Measurements from ENCODE around the gene ARAP1. TPM values are rescaled to one million over a fixed set of nuclear protein-coding genes. Genes with fewer than 3 reads are reported as not detected.

ARAP1 gene
- total and polyA plus RNA-seq, 8 donors: 21.5 to 73.5 (median 37.9) TPM

DNA sequence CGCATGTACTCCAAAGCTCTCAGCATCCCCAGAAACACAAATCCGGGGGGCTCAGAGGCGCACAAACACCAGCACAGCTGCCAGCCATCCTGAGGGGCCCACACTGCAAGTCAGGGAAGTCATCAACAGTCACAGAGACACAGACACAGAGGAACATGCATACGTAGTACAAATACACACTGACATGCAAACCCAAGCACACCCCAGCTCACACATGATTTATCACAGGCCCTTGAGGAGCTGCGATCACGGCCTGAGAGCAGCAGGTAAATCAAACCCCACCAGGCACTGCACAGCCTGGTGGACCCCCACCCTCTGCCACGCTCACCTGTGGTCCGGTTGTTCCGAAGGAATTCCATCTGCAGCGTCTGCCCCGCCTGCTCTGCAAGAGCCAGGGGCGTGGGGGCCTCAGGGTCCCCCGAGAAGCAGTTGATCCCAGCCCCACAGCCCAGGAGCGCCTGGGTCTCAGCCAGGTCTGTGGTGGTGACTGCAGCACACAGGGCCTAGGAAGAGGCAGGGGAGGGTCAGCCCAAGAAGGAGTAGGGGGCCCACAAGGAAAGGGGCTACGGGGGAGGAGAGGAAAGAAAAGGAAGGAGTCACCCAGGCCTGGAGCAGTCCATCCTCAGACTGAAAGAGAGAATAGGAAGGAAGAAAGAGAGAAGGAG is 49.5 kb downstream of the ARAP1 start:
- TF ChIP-seq, protein P1, sequence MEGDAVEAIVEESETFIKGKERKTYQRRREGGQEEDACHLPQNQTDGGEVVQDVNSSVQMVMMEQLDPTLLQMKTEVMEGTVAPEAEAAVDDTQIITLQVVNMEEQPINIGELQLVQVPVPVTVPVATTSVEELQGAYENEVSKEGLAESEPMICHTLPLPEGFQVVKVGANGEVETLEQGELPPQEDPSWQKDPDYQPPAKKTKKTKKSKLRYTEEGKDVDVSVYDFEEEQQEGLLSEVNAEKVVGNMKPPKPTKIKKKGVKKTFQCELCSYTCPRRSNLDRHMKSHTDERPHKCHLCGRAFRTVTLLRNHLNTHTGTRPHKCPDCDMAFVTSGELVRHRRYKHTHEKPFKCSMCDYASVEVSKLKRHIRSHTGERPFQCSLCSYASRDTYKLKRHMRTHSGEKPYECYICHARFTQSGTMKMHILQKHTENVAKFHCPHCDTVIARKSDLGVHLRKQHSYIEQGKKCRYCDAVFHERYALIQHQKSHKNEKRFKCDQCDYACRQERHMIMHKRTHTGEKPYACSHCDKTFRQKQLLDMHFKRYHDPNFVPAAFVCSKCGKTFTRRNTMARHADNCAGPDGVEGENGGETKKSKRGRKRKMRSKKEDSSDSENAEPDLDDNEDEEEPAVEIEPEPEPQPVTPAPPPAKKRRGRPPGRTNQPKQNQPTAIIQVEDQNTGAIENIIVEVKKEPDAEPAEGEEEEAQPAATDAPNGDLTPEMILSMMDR (IDR thresholded peaks at IDR 0.05): no peak
- DNase-seq (no peak), ATAC-seq (no peak), FAIRE-seq (no peak)
- no peaks in the 10 kb centered on the region for H3K27me3 ChIP-seq
- H3K36me3 ChIP-seq: peaks cover 5 to 74% (median 18%) of the 10 kb centered on the region in 3 donors
- no peaks in the 10 kb centered on the region for H3K9me3 ChIP-seq
- no peaks in the 10 kb centered on the region for H3K4me1 ChIP-seq
- intact Hi-C loops (cut with DNase I): no loop called here
- WGBS, 2 donors: 87 to 88% methylated on average over 15 of the region's 15 CpGs
- H3K4me3 ChIP-seq: no peak overlapping the region
- H3K27ac ChIP-seq: no peak overlapping the region

DNA sequence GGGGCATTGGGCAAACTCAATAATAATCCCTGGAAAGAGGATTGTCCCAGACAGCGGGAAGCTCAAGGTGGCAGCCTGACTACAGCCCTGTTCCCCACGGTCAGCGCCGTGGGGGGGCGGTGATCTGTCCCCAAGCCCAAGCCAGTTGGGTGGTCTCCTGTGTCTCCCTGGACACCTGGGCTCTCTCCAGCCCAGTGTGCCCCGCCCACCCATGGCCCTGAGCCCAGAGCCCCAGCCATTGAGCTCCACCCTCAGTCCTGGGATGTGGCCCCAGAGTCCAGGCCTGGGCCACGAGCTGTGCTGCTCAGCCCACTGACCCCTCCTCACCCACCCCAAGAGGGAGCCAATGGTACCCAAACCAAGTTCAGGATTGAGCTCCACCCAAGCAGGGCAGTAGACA is 50.1 kb downstream of the ARAP1 start:
- DNase-seq (no peak), FAIRE-seq (no peak), ATAC-seq (no peak)
- WGBS, 2 donors: 88 to 95% methylated on average over 7 of the region's 7 CpGs
- no peak overlapping the region for H3K4me3 ChIP-seq
- H3K9me3 ChIP-seq: no peaks in the 10 kb centered on the region
- H3K27me3 ChIP-seq: no peaks in the 10 kb centered on the region
- intact Hi-C loops (cut with DNase I): no loop called here
- no peak overlapping the region for H3K27ac ChIP-seq
- H3K4me1 ChIP-seq: no peaks in the 10 kb centered on the region
- TF ChIP-seq, protein P1 (IDR thresholded peaks at IDR 0.05): no peak
- peaks cover 5 to 76% (median 19%) of the 10 kb centered on the region in 3 donors for H3K36me3 ChIP-seq

DNA sequence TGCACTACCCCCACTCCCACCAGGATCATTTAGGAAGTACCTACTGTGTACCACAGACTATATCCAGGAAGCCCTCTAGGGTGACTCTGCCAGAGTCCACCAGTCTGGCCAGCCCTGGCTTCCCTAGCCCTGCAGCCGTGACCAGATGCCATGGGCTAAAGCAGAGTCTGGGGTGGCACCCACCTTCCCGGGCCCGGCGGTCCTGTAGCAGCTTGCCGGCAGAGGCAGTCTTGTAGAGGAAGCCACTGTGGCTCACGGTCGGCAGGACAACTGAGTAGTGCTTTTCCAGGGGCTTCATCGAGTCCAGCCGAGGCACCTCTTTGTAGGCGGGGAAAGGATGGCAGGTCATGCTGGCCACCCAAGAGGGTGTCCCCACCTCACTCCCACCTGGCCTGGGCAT is 50.7 kb downstream of the ARAP1 start:
- FAIRE-seq: no peak
- 94 to 95% methylated on average over 10 of the region's 10 CpGs for WGBS, 2 donors
- Histone ChIP-seq H3K4me1 (no peaks in the 10 kb centered on the region), H3K36me3 (peaks cover 2 to 75% (median 19%) of the 10 kb centered on the region in 3 donors), H3K9me3 (no peaks in the 10 kb centered on the region), H3K27ac (no peak overlapping the region), H3K4me3 (no peak overlapping the region), H3K27me3 (no peaks in the 10 kb centered on the region)
- ATAC-seq: no peak
- intact Hi-C loops (cut with DNase I): no loop called here
- DNase-seq: no peak
- TF ChIP-seq, protein P1 (IDR thresholded peaks at IDR 0.05): no peak

DNA sequence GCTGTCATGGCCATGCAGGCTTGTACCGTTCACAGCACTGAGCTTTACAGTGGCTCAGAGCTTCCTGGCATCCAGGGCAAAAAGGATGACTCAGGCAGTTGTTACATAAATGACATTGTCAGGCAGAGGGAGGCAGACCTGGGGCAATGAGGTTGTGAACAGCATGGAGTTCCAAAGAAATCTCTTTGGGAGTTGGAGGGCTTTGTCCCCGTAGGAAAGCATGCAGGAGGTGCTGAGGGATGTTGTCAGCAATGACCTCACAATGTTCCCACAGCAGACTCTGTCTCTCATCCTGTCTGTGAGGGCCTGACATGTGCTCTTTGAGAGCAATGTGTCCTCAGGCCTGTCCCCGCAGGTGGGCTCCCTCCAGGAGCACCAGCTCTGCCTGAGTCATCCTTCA is 52.1 kb downstream of the ARAP1 start:
- TF ChIP-seq, protein P1 (IDR thresholded peaks at IDR 0.05): no peak
- DNase-seq: no peak
- no peaks in the 10 kb centered on the region for H3K27me3 ChIP-seq
- ATAC-seq: no peak
- WGBS, 2 donors: 81 to 86% methylated on average over 3 of the region's 3 CpGs
- no peaks in the 10 kb centered on the region for H3K9me3 ChIP-seq
- no peak overlapping the region for H3K27ac ChIP-seq
- no peak overlapping the region for H3K4me3 ChIP-seq
- peaks cover 5 to 76% (median 29%) of the 10 kb centered on the region in 3 donors for H3K36me3 ChIP-seq
- no peak for FAIRE-seq
- intact Hi-C loops (cut with DNase I): no loop called here
- H3K4me1 ChIP-seq: no peaks in the 10 kb centered on the region

DNA sequence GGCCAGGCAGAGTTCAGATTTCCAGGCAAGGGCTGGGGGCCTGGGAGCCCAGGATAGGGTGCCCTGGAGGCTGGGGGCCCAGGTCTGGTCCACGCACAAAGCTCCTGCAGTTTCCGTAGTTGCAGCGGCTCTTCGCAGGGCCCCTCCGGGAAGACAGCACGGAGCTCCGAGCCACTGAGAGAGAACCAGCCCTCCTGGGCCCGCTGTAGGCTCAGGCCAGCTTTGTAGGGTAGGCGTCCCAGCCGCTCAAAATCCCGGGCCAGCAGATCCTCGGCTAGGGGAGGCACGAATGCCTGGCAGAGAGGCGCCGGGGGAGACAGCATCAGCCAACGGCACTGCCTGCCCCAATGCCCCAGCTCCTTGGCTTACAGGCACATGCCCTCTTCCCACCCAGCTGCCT is 54.4 kb downstream of the ARAP1 start:
- H3K4me1 ChIP-seq: no peaks in the 10 kb centered on the region
- H3K27me3 ChIP-seq: no peaks in the 10 kb centered on the region
- H3K36me3 ChIP-seq: peaks cover 8 to 79% (median 40%) of the 10 kb centered on the region in 3 donors
- ATAC-seq (no peak), DNase-seq (peak in 1 of 6 donors; percentile 56), FAIRE-seq (no peak)
- no peaks in the 10 kb centered on the region for H3K9me3 ChIP-seq
- TF ChIP-seq, protein P1 (IDR thresholded peaks at IDR 0.05): no peak
- intact Hi-C loops (cut with DNase I): no loop called here
- H3K4me3 ChIP-seq: no peak overlapping the region
- 91 to 96% methylated on average over 16 of the region's 16 CpGs for WGBS, 2 donors
- H3K27ac ChIP-seq: no peak overlapping the region

All from pancreas (tissue), 10 donors.